ENCODE results near the gene MEP1A.
"Not testable (repeated sequence)": the region's sequence is repeated elsewhere in the genome, so short reads cannot be mapped to it uniquely, and the experiment has no call there.

MEP1A gene, protein sequence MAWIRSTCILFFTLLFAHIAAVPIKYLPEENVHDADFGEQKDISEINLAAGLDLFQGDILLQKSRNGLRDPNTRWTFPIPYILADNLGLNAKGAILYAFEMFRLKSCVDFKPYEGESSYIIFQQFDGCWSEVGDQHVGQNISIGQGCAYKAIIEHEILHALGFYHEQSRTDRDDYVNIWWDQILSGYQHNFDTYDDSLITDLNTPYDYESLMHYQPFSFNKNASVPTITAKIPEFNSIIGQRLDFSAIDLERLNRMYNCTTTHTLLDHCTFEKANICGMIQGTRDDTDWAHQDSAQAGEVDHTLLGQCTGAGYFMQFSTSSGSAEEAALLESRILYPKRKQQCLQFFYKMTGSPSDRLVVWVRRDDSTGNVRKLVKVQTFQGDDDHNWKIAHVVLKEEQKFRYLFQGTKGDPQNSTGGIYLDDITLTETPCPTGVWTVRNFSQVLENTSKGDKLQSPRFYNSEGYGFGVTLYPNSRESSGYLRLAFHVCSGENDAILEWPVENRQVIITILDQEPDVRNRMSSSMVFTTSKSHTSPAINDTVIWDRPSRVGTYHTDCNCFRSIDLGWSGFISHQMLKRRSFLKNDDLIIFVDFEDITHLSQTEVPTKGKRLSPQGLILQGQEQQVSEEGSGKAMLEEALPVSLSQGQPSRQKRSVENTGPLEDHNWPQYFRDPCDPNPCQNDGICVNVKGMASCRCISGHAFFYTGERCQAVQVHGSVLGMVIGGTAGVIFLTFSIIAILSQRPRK

DNA sequence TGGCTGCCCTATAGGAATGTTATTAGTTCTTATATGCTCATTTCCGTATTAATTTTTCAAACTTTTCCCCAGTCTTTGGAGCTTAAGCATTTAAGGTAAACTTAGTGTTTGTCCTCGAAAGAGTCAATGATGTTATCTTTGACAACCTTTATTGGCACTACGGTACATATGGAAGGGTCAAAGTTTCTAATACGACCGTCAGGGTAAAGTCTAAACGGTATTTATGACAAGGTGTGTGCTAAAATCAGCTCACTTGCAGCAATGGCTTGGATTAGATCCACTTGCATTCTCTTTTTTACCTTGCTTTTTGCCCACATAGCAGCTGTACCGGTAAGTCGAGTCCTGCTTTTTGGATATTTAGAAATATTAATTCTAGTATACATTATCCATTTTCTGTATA is at the start of gene MEP1A:
Gene MEP1A (plus strand): TSS at position 252 of the 400 bp plus-strand sequence. CDS start 10 bp downstream, at position 262.
- no peak for FAIRE-seq

DNA sequence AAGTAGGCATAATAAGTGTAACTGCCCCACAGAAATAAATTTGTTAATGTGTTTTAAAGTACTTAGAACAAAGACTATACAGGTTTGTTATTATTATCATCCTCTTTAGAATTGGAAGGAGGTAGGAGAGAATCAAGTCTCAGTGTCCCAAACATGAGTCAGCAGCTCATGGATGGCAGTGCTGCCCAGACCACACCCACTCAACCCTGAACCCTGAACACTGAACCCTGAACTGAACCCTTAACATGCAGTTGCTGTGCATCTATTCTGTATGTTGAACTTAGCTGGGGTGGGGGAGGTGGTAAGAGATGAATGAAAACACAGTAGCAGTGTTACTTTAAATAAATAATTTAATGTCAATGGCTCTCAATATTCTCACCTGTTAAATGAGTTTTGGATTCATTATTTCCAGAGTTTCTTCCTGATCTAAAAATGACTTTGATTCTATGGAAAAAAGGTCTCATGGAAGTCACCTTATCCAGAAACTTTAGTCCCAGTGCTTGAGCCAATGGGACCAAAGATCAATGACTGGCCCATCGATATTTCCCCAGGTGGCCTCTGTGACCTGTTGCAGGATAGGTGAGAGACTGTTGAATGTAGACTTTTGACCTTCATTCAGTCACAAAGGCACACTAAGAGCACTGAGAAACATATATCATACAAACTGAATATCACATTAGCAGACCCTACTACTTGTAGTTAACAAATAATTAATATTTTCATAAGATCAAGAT is 49.6 kb upstream of the MEP1A start:
- no peak for FAIRE-seq

DNA sequence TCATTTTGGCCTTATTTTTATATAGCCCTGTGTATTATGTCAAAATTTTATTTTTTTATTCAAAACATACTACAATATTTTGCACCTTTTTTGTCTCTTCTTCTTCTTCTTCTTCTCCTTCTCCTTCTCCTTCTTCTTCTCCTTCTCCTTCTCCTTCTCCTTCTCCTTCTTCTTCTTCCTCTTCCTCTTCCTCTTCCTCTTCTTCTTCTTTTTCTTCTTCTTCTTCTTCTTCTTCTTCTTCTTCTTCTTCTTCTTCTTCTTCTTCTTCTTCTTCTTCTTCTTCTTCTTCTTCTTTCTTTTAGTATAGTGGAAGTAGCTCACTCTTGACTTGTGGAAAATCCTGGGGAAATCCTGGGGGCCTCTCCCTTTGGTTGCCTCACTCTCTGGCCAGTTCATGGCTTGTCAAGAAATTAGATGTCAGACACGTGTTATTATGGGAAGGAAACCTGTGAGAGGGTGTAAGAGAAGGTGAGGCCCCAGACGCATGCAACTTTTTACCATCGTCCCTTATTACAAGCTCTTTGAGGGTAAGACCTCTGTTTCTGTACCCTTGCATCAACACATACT is 48.9 kb upstream of the MEP1A start:
- not testable (repeated sequence) for FAIRE-seq

DNA sequence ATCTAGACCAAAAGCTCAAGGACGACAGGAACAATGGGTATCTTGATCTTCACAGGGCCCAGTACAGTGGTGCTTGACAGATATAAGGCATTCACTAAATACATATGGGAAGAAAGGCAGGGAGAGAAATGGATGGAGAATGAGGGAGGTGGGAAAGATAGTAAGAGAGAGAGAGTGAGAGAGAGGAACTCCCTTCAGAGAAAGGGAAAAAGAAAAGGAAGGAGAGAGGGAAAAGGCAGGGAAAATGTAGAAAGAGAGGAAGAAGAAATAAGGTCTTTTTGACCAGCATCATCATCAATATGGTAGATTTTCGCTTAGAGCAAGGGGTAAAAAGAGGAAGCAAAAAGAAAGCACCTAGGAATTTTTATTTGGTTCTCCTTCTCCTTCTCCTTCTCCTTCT is 47.2 kb upstream of the MEP1A start:
- FAIRE-seq, result no peak

DNA sequence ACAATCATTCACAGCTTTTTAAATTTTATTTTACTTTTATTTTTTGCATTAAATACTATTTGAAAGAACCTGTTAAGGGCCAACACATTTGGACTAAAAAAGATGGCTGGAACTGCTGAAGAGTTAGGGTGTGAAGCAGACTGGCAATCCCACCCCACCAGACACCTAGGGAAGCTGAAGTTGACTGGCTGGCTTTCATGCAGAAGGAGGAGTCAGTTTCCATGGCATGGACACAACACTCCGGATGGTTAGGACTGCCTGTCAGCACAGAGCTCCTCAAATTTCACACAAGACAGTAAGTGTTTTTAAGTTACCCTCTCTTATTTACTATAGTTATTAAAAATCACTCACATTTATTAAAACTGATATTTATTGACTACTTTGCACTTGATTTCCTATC is 46.5 kb upstream of the MEP1A start, which contains the start of gene ANKRD66:
Gene ANKRD66 (plus strand): TSS at position 238 of the 400 bp plus-strand sequence. CDS start 5,016 bp downstream, outside the sequence.
- no peak for FAIRE-seq

DNA sequence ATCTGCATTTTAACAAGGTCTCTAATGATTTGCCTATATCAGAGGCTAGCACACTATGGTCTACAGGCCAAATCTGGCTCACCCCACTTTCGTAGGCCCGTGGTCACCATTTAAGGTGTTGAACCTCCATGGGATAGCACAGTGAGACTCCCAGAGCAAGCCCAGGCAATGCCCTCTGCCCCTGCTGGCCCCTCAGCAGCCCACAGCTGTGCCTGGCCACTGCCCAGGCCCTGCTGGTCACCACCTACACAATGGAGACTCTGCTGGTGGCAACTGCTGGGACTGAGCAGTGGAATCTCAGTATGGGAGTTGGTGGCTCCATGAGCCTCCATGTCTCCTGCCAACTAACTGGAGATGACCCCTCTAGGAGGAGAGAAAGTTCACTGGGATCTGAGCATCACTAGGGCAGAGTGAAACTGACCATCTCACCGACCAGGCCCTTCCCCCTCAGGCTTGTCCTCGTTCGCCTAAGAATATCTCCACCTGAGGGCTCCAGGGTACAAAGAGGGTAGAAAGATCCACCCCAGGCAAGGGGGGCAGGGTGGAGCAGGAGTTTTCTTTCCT is 44.2 kb upstream of the MEP1A start:
- FAIRE-seq, result no peak

DNA sequence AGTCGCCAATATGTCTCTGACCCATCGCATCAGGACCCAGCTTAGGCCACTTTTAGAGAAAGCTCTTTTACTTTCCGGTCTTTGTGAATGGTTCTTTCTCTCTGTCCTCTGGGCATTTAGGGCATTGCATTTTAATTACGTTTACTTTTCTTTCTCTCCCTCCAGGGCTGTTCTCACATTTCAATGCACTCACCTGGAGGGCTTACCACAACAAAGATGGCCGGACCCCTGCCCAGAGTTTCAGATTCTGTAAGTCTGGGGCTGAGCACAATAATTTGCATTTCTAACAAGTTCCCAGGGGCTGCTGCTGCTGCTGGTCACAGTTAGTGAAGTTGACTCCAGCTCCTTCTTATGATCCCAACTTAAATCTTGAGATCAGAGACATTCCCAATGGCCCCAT is 43.5 kb upstream of the MEP1A start:
- no peak for FAIRE-seq

DNA sequence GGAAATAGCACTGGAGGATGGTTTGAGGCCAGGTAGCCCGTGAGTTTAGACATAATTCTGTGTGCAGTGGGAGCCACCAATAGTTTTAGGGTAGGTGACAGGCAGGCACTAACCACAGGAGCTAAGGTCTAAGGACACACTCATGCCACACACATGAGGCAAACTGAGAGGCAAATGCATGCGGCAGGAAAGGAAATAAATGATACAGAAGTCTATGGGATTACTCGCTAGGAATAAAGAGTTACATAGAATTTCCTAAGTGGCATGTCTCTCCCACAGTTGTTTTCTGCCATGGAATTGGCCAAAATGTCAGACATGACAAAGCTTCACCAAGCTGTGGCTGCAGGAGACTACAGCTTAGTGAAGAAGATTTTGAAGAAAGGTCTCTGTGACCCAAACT is 41.5 kb upstream of the MEP1A start:
- FAIRE-seq, result no peak

DNA sequence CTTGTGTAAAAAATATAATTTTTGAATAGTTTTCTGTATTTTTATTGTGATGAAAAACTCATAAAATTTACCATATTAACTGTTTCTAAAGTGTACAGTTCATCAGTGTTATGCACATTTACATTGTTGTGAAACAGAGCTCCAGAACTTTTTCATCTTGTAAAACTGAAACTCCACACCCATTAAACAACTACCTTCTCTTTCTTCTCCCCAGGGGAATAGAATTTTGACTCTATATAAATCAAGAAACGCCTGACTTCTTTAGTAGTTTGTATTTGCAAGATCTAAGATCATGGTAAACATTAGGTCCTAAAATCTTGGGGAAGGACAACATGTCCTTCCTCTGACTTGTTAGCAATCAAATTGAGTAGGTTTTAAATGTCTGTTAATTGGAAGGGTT is 37.3 kb upstream of the MEP1A start:
- no peak for FAIRE-seq

DNA sequence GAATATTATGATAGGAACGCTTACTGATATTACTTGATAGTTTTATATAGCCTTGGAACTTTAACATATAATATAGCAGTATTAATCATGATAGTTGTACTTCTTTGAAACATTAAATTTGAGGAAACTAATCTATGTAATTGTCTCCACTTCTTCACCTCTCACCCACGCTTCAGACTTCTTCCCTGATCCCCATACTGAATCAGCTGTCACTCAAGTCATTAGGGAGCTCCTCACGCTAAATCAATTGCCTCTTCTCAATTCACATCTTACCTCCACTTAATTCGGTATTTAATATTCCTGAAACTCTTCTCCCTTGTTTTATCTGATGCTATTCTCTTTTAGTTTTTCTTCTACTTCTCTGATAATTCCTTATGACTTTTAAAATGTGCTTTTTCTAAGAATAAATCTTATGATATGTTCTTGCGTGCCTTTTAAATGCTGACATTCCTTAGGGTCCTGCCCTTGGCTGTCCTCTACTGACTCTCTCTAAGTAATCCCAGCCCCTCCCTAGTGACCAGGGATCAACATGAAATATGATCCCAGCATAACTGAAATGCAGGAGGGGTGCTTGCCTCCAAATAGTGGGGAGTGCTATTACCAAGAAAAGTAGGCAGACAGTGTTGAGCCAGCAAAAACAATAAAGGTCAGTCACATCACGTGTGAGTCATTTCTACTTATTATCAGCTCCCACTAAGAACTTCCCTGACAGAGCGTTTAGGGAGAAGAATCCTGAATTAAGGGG is 36.5 kb upstream of the MEP1A start:
- FAIRE-seq, result no peak

DNA sequence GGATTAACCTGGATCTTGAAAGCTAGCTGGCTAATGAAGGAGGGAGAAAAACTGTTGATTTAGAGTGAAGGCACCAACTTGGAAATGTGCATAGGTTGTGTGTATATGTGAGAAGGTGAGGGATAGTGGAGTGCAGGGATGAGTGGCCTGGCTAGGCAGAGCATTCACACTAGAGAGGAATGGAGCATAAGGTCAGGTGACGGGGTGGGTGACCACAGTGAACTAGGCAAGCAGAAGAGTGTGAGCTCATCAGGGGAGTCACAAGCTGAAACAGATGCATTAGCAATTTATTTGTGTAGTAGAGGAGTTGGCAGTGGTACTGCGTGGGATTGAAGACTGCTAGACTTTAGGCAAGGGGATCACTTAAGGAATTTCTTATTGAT is 36.0 kb upstream of the MEP1A start:
- no peak for FAIRE-seq

DNA sequence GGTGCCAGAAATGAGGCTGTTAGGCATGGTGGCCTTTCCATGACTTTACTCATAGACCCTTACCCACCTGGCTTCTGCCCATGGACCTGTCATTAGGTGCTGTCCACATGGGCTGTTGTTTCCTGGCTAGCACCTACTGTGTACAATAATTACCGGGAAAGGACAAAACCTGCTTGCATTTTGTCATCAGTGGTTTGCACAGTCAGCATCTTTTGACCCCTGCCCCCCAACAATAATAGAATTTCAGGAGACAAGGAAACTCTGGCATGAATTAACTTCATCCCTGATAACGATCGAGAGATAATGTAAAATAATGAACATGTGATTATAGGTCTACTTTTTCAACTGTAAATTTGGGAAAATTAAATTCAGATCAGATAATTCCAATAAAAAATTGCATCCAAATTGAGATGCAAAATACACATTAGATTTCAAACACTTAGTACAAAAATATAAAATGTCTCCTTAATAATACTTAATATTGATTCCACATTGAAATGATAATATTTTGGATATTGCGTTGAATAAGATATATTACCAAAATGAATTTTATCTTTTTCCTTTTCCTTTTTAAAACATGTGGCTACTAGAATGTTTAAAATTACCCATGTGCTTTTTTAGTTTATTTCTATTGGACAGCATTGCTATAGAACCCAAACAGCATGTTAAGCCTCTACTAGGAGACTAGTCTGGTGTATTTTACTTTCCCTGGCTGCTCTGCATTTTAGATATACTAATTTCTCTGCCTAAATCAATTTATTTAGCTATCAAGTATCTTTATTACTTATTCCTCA is 34.0 kb upstream of the MEP1A start:
- FAIRE-seq, result no peak

DNA sequence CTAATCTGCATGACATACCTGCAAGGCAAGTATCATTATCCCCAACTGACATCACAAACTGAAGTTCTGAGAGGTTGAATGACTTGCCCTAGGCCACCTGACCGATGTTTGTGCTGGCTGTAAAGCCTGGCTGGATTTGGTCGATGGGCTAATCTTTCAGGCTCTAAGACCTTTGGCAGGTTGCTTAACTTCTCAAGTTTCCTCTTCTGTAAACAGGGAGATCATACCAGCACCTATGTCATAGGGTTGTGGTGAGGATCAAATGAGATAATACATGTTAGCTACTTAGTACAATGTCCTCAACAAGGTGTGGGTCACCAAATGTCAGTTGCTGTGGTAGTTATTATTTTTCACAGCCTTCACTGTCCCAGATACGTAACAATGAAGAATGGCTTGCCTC is 32.3 kb upstream of the MEP1A start:
- no peak for FAIRE-seq

DNA sequence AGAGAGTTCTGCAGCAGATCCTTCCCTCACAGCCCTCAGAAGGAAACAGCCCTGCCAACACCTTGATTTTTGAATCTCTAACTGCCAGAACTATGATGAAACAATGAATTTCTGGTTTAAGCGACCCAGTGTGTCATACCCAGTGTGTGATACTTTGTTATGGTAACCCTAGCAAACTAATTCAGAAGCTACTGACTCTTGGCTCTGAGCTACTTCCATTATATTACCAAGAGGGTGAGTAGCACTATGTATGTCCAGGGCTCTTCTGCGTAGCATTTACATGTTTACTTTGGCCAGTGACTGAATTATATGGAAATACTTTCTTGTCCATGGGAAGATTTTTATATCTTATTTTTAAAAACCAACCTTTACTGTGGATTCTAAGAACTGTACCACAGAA is 29.7 kb upstream of the MEP1A start:
- FAIRE-seq, result no peak

DNA sequence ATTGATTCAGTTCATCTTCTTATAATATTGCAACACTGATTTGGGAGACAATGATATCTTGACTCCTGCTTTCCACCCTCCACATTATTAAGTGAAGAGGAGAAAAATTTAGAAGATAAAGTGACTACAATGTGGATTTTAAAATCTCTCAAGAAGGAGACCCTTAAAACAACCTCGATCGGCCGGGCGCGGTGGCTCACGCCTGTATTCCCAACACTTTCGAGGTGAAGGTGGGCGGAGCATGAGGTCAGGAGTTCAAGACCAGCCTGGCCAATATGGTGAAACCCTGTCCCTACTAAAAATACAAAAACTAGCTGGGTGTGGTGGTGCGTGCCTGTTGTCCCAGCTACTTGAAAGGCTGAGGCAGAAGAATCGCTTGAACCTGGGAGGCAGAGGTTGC is 28.9 kb upstream of the MEP1A start:
- not testable (repeated sequence) for FAIRE-seq

DNA sequence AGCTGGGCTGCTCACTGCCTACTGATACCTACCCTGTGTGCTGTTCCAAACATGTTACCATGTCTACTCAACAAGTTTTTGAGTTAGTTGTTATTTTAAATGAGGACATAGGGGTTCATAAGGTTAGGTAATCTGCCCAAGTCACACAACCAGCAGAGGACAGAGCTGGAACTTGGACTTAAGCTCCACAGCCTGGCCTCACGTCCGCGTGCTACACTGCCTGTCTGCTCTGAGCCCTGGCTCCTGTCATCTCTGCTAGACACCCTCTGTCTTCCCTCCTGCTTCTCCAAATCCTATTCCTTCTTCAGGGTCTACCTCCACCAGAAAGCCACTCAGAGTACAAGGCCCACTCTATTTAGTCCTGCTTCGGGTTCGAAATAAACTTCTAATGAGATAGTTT is 28.2 kb upstream of the MEP1A start:
- no peak for FAIRE-seq

DNA sequence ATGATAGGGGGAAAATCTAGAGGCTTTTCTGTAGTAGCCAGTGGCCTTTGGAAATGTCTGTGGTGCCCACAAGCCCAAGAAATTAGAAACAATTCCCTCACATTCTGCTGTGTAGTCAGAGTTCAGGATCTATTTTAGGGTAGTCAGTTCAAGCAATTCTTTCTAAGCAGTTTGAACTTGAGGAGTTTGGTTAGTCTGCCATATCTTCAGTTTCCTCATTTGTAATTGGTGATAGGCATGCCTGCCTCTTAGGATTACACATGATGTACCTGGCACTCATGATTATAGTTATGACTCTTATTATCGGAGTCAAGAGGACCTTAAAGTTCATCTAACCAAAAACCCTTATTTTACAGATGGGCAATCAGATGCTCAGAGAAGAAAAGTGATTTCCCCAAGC is 21.2 kb upstream of the MEP1A start:
- FAIRE-seq, result no peak

DNA sequence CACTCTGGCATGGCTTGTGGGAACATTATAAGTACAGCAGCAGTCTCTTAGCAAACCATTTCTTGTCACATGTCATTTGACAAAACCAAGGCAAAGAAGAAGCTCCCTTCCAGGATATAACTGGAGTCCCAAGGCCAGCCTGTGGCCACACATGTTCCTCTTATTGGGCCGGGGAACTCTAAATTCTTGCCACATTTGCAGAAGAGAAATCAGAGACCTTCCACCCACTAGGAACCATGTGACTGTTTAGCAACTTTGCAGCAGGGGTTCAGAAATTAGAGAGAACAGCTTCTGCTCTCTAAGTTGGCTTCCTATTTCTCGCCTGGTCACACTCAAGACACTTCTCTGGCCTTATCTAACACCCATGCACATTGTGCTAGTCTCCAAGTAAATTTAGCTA is 20.4 kb upstream of the MEP1A start:
- FAIRE-seq, result no peak

DNA sequence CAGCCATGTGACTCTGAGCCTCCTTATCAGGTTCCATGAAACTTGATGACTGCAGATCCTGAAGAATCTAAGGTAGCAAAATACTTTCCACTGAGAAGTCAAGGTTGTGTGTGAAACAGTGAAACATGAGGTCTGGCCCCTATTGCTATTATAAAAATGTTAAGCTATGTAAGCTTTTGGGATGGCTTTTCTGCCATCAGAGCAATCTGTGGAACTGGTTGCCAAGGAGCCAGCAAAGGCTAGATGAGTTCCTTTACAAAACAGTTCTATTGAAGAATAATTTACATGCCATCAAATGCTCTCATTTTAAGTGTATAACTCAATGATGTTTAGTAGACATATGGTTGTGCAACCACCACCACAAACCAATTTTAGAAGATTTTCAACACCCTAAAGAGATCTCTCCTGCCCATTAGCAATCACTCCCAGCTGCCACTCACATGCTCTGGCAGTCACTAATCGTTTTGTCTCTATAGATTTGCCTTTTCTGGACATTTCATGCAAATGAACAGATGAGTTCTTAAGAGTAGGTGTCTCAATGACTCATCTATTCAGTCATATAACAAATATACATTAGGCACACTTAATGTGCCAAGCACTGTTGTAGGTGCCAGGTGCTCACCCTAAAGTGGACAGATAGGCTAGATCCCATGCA is 19.9 kb upstream of the MEP1A start:
- FAIRE-seq, result no peak

DNA sequence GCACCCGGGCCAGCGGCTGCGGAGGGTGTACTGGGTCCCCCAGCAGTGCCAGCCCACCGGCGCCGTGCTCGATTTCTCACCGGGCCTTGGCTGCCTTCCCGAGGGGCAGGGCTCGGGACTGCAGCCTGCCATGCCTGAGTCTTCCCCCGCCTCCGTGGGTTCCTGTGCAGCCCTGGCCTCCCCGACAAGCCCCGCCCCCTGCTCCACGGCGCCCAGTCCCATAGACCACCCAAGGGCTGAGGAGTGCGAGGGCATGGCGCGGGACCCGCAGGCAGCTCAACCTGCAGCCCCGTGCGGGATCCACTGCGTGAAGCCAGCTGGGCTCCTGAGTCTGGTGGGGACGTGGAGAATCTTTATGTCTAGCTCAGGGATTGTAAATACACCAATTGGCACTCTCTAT is 18.5 kb upstream of the MEP1A start:
- not testable (repeated sequence) for FAIRE-seq

Data from islet of Langerhans (tissue), 1 donor.